GM23338 (cell line): ENCODE measurements around the gene C15orf61.

Experiments used
- CREB1 ChIP-seq: fragments of 250-450 bp; sonication (Bioruptor Pico); IDR thresholded peaks from 2 replicates; pipeline ENCODE4 v1.5.0; 2020; ENCODE audit warnings: low read depth, mild to moderate bottlenecking, moderate library complexity
- EZH2 ChIP-seq: fragments of 200-600 bp; sonication (generic); IDR thresholded peaks from one replicate; pipeline ENCODE4 v1.8.0; 2017; ENCODE audit warnings: antibody characterized with exemption, mild to moderate bottlenecking, low read depth; ENCODE audit not compliant: unreplicated experiment
- EZH2phosphoT487 ChIP-seq: fragments of 200-600 bp; sonication (generic); IDR thresholded peaks from one replicate; pipeline ENCODE4 v1.8.1; 2018; ENCODE audit warnings: antibody characterized with exemption; ENCODE audit not compliant: unreplicated experiment
- JUNB ChIP-seq: IDR thresholded peaks from one replicate; pipeline ENCODE4 v1.6.1; 2016; ENCODE audit warnings: antibody characterized with exemption; ENCODE audit not compliant: unreplicated experiment
- POLR2AphosphoS5 ChIP-seq: IDR thresholded peaks from 2 replicates; pipeline ENCODE4 v1.6.1; 2016; ENCODE audit warnings: antibody characterized with exemption, low read depth
- STAT1 ChIP-seq: IDR thresholded peaks from one replicate; pipeline ENCODE4 v1.6.1; 2016; ENCODE audit warnings: antibody characterized with exemption; ENCODE audit not compliant: unreplicated experiment
- ZNF114 ChIP-seq: fragments of 250-450 bp; sonication (Bioruptor Pico); IDR thresholded peaks from 2 replicates; pipeline ENCODE4 v1.5.0; 2020; ENCODE audit warnings: mild to moderate bottlenecking, moderate library complexity
- ZNF331 ChIP-seq: fragments of 250-450 bp; sonication (Bioruptor Pico); IDR thresholded peaks from 2 replicates; pipeline ENCODE4 v1.5.0; 2020; ENCODE audit warnings: low read depth, mild to moderate bottlenecking, moderate library complexity
- TF ChIP-seq, protein P1 (sequence below), 2 experiments: fragments of 200-600 bp in 1 of 2; sonication (generic) in 1 of 2; conservative IDR thresholded peaks; 2 replicates each; pipeline versions ENCODE4 v1.5.1 to v1.6.1; 2016 to 2017; ENCODE audit warnings: antibody characterized with exemption in 2 of 2, low read depth in 2 of 2, mild to moderate bottlenecking in 2 of 2, moderate library complexity in 1 of 2
- TF ChIP-seq, protein P2 (sequence below): IDR thresholded peaks from one replicate; pipeline ENCODE4 v1.6.1; 2018; ENCODE audit warnings: antibody characterized with exemption; ENCODE audit not compliant: unreplicated experiment
- TF ChIP-seq, protein P3 (sequence below): IDR thresholded peaks from 2 replicates; pipeline ENCODE4 v1.6.1; 2016; ENCODE audit warnings: antibody characterized with exemption
- TF ChIP-seq, protein P4 (sequence below): fragments of 250-450 bp; sonication (Bioruptor Pico); IDR thresholded peaks from 2 replicates; pipeline ENCODE4 v1.5.0; 2020; ENCODE audit warnings: mild to moderate bottlenecking, moderate library complexity

DNA sequence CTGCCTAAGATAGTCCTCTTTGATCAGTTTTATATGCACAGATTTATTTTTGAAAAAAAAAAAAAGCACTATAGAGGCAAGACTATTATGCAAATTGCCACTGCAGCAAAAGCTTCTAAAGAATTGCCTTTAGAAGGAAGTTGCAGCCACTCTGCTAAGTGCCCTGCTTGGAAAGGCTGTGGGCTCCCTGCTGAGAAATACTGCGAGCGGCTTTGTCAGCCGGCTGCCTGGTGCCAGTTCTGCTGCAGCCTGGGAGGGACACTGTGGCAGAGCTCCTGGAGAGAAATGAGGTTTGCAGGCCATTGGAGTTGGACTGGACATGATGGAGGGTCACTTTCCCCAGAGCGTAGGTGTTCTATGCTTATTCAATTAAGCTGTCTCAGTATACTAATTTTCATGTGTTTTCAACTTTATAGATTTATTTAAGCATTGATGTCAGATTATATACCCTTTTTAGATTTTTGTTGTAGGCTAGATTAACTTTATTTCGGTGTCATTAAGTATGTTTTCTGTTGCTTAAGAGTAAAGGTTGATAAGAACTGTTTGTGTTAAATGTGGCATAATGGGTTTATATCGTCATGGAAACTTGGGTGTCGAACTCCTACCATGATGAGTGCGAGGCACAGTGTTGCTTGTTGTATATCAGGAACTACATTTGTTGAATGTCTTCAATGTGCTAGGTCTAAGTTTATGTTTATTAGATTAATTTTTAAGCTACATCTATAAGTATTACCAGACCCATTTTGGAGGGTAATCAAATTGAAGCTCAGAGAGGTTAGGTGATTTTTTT lies 28.1 kb downstream of the C15orf61 start:
- TF ChIP-seq, protein P1, sequence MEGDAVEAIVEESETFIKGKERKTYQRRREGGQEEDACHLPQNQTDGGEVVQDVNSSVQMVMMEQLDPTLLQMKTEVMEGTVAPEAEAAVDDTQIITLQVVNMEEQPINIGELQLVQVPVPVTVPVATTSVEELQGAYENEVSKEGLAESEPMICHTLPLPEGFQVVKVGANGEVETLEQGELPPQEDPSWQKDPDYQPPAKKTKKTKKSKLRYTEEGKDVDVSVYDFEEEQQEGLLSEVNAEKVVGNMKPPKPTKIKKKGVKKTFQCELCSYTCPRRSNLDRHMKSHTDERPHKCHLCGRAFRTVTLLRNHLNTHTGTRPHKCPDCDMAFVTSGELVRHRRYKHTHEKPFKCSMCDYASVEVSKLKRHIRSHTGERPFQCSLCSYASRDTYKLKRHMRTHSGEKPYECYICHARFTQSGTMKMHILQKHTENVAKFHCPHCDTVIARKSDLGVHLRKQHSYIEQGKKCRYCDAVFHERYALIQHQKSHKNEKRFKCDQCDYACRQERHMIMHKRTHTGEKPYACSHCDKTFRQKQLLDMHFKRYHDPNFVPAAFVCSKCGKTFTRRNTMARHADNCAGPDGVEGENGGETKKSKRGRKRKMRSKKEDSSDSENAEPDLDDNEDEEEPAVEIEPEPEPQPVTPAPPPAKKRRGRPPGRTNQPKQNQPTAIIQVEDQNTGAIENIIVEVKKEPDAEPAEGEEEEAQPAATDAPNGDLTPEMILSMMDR (conservative IDR thresholded peaks at IDR 0.05; ENCODE audit: low read depth in 2 of 2), result no peak
- TF ChIP-seq POLR2AphosphoS5 (no peak), EZH2 (no peak), JUNB (no peak), EZH2phosphoT487 (no peak), CREB1 (no peak), ZNF114 (CRISPR knock-in tag) (no peak), STAT1 (no peak), ZNF331 (no peak)
- TF ChIP-seq, protein P2, sequence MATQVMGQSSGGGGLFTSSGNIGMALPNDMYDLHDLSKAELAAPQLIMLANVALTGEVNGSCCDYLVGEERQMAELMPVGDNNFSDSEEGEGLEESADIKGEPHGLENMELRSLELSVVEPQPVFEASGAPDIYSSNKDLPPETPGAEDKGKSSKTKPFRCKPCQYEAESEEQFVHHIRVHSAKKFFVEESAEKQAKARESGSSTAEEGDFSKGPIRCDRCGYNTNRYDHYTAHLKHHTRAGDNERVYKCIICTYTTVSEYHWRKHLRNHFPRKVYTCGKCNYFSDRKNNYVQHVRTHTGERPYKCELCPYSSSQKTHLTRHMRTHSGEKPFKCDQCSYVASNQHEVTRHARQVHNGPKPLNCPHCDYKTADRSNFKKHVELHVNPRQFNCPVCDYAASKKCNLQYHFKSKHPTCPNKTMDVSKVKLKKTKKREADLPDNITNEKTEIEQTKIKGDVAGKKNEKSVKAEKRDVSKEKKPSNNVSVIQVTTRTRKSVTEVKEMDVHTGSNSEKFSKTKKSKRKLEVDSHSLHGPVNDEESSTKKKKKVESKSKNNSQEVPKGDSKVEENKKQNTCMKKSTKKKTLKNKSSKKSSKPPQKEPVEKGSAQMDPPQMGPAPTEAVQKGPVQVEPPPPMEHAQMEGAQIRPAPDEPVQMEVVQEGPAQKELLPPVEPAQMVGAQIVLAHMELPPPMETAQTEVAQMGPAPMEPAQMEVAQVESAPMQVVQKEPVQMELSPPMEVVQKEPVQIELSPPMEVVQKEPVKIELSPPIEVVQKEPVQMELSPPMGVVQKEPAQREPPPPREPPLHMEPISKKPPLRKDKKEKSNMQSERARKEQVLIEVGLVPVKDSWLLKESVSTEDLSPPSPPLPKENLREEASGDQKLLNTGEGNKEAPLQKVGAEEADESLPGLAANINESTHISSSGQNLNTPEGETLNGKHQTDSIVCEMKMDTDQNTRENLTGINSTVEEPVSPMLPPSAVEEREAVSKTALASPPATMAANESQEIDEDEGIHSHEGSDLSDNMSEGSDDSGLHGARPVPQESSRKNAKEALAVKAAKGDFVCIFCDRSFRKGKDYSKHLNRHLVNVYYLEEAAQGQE, result no peak
- TF ChIP-seq, protein P3, sequence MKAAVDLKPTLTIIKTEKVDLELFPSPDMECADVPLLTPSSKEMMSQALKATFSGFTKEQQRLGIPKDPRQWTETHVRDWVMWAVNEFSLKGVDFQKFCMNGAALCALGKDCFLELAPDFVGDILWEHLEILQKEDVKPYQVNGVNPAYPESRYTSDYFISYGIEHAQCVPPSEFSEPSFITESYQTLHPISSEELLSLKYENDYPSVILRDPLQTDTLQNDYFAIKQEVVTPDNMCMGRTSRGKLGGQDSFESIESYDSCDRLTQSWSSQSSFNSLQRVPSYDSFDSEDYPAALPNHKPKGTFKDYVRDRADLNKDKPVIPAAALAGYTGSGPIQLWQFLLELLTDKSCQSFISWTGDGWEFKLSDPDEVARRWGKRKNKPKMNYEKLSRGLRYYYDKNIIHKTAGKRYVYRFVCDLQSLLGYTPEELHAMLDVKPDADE, result no peak
- TF ChIP-seq, protein P4, sequence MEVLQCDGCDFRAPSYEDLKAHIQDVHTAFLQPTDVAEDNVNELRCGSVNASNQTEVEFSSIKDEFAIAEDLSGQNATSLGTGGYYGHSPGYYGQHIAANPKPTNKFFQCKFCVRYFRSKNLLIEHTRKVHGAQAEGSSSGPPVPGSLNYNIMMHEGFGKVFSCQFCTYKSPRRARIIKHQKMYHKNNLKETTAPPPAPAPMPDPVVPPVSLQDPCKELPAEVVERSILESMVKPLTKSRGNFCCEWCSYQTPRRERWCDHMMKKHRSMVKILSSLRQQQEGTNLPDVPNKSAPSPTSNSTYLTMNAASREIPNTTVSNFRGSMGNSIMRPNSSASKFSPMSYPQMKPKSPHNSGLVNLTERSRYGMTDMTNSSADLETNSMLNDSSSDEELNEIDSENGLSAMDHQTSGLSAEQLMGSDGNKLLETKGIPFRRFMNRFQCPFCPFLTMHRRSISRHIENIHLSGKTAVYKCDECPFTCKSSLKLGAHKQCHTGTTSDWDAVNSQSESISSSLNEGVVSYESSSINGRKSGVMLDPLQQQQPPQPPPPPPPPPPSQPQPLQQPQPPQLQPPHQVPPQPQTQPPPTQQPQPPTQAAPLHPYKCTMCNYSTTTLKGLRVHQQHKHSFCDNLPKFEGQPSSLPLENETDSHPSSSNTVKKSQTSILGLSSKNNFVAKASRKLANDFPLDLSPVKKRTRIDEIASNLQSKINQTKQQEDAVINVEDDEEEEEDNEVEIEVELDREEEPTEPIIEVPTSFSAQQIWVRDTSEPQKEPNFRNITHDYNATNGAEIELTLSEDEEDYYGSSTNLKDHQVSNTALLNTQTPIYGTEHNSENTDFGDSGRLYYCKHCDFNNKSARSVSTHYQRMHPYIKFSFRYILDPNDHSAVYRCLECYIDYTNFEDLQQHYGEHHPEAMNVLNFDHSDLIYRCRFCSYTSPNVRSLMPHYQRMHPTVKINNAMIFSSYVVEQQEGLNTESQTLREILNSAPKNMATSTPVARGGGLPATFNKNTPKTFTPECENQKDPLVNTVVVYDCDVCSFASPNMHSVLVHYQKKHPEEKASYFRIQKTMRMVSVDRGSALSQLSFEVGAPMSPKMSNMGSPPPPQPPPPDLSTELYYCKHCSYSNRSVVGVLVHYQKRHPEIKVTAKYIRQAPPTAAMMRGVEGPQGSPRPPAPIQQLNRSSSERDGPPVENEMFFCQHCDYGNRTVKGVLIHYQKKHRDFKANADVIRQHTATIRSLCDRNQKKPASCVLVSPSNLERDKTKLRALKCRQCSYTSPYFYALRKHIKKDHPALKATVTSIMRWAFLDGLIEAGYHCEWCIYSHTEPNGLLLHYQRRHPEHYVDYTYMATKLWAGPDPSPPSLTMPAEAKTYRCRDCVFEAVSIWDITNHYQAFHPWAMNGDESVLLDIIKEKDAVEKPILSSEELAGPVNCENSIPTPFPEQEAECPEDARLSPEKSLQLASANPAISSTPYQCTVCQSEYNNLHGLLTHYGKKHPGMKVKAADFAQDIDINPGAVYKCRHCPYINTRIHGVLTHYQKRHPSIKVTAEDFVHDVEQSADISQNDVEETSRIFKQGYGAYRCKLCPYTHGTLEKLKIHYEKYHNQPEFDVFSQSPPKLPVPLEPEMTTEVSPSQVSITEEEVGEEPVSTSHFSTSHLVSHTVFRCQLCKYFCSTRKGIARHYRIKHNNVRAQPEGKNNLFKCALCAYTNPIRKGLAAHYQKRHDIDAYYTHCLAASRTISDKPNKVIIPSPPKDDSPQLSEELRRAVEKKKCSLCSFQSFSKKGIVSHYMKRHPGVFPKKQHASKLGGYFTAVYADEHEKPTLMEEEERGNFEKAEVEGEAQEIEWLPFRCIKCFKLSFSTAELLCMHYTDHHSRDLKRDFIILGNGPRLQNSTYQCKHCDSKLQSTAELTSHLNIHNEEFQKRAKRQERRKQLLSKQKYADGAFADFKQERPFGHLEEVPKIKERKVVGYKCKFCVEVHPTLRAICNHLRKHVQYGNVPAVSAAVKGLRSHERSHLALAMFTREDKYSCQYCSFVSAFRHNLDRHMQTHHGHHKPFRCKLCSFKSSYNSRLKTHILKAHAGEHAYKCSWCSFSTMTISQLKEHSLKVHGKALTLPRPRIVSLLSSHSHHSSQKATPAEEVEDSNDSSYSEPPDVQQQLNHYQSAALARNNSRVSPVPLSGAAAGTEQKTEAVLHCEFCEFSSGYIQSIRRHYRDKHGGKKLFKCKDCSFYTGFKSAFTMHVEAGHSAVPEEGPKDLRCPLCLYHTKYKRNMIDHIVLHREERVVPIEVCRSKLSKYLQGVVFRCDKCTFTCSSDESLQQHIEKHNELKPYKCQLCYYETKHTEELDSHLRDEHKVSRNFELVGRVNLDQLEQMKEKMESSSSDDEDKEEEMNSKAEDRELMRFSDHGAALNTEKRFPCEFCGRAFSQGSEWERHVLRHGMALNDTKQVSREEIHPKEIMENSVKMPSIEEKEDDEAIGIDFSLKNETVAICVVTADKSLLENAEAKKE (CRISPR knock-in tag), result no peak
